Stimulated activated CD8-positive, alpha-beta memory T cell treated with anti-CD3 and anti-CD28 coated beads, Interleukin-15, amount 100 ng/mL, for 48 hours (primary cell): ENCODE results near the gene ZMYND8.

Experiments used
- DNase-seq, 2 donors: peaks; one replicate each; pipeline ENCODE4 v3.0.0-alpha.2; 2020; ENCODE audit warnings: low read depth in 2 of 2

ZMYND8 gene

GRCh38 chr20:47353692-47354463, 2.6 kb downstream of the ZMYND8 start:
- no peak for DNase-seq

- DNase-seq: no peak
Measured at GRCh38 chr20:47353239-47353691, 3.2 kb downstream of the ZMYND8 start.

GRCh38 chr20:47352332-47353238, 3.9 kb downstream of the ZMYND8 start:
- no peak for DNase-seq

GRCh38 chr20:47351643-47352331, 4.7 kb downstream of the ZMYND8 start:
- no peak for DNase-seq

GRCh38 chr20:47350691-47351545, 5.6 kb downstream of the ZMYND8 start:
- DNase-seq: no peak

GRCh38 chr20:47350181-47350550, 6.3 kb downstream of the ZMYND8 start:
- DNase-seq: no peak

GRCh38 chr20:47349365-47350180, 6.9 kb downstream of the ZMYND8 start:
- no peak for DNase-seq

- DNase-seq: no peak
Measured at GRCh38 chr20:47348539-47349142, 7.9 kb downstream of the ZMYND8 start.

- no peak for DNase-seq
Measured at GRCh38 chr20:47347661-47348435, 8.7 kb downstream of the ZMYND8 start.

GRCh38 chr20:47346172-47346571, 10.3 kb downstream of the ZMYND8 start:
- no peak for DNase-seq

GRCh38 chr20:47345214-47345613, 11.3 kb downstream of the ZMYND8 start:
- no peak for DNase-seq

GRCh38 chr20:47343007-47343472, 13.5 kb downstream of the ZMYND8 start:
- DNase-seq: no peak

GRCh38 chr20:47338131-47338628, 18.3 kb downstream of the ZMYND8 start:
- DNase-seq: no peak

- no peak for DNase-seq
Measured at GRCh38 chr20:47337413-47337812, 19.1 kb downstream of the ZMYND8 start.

GRCh38 chr20:47336129-47336754, 20.3 kb downstream of the ZMYND8 start:
- no peak for DNase-seq

- no peak for DNase-seq
Measured at GRCh38 chr20:47335251-47336128, 21.0 kb downstream of the ZMYND8 start.

GRCh38 chr20:47334022-47334551, 22.4 kb downstream of the ZMYND8 start:
- no peak for DNase-seq
